ENCODE results near the gene ASAH2B.
"Not testable (repeated sequence)": the region's sequence is repeated elsewhere in the genome, so short reads cannot be mapped to it uniquely, and the experiment has no call there.

GRCh38 chr10:50702997-50703396 lies 36.7 kb upstream of the ASAH2B start:
- not testable (repeated sequence) for TF ChIP-seq U2AF2 (IDR thresholded peaks at IDR 0.05; ENCODE audit: low read depth, low read length); ATF4 (CRISPR knock-in tag; IDR thresholded peaks at IDR 0.05); ATAD3A (CRISPR knock-in tag; IDR thresholded peaks at IDR 0.05); REST (IDR thresholded peaks at IDR 0.05; ENCODE audit: borderline replicate concordance in 1 of 2, low read depth in 1 of 2, low read length in 2 of 2); TP53 (CRISPR knock-in tag; conservative IDR thresholded peaks at IDR 0.05); ZNF274 (CRISPR knock-in tag; IDR thresholded peaks at IDR 0.05); ZNF501 (CRISPR knock-in tag; IDR thresholded peaks at IDR 0.05); SMARCC2 (IDR thresholded peaks at IDR 0.05); NFYC (CRISPR knock-in tag; IDR thresholded peaks at IDR 0.05); KLF13 (CRISPR knock-in tag; IDR thresholded peaks at IDR 0.05); POLR2A (IDR thresholded peaks at IDR 0.05; ENCODE audit: insufficient read depth in 1 of 2, low read depth in 2 of 2, low read length in 2 of 2)

Data from HepG2 (cell line).